ENCODE measurements around the gene PTPRU.

DNA sequence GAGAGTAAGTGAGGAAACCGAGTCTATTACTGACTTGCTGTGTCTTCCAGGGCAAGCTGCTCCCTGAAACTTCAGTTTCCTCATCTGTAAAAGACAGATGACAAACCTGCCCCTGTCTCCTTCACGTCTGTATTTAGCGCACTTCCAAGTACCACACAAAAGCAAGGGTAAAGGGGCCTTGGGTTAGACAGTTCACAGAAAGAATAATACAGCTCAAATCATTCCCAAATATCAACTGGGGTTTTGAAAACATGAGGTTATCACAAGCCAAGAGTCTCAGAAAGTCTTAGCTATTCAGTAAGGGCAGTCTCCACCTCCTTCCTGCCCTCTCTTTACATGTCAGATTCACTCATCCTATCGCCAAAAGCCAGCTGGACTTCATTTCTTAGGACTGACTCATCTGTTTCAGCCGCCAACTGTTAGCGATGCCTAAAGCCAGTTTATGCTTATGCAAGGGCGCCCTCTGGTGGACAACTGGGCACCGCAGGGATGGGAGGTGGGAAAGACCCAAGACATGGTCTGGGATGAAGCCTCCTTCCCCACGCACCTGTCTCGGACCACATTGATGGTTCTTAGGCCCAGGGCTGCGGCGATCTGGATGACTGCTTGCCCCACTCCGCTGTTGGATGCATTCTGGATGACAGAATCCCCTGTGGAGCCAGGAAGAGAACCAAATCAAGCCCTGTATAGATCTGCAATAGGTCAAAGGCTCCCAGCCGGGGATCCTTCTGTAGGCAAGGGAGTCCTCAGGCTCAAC, 33.6 kb upstream of the PTPRU start:
- no peak for TF ChIP-seq EZH2phosphoT487 (conservative IDR thresholded peaks at IDR 0.05; ENCODE audit: low read length)
- TF ChIP-seq, protein P1, sequence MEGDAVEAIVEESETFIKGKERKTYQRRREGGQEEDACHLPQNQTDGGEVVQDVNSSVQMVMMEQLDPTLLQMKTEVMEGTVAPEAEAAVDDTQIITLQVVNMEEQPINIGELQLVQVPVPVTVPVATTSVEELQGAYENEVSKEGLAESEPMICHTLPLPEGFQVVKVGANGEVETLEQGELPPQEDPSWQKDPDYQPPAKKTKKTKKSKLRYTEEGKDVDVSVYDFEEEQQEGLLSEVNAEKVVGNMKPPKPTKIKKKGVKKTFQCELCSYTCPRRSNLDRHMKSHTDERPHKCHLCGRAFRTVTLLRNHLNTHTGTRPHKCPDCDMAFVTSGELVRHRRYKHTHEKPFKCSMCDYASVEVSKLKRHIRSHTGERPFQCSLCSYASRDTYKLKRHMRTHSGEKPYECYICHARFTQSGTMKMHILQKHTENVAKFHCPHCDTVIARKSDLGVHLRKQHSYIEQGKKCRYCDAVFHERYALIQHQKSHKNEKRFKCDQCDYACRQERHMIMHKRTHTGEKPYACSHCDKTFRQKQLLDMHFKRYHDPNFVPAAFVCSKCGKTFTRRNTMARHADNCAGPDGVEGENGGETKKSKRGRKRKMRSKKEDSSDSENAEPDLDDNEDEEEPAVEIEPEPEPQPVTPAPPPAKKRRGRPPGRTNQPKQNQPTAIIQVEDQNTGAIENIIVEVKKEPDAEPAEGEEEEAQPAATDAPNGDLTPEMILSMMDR (IDR thresholded peaks at IDR 0.05; ENCODE audit: insufficient read depth, low read length, poor library complexity, severe bottlenecking): peak; percentile 98
